ENCODE data around the gene RACGAP1.

Gene RACGAP1

GRCh38 chr12:49969027-49969426 lies 56.3 kb downstream of the RACGAP1 start:
- DNase-seq (ENCODE audit: low spot score): no peak

GRCh38 chr12:49968471-49968870 lies 56.8 kb downstream of the RACGAP1 start:
- no peak for DNase-seq (ENCODE audit: low spot score)

GRCh38 chr12:49967777-49968250 lies 57.5 kb downstream of the RACGAP1 start:
- DNase-seq (ENCODE audit: low spot score): no peak

- peak; percentile 94 for DNase-seq (ENCODE audit: low spot score)
Measured at GRCh38 chr12:49967042-49967776, 58.1 kb downstream of the RACGAP1 start.

GRCh38 chr12:49966511-49967041 lies 58.7 kb downstream of the RACGAP1 start:
- DNase-seq (ENCODE audit: low spot score): no peak

GRCh38 chr12:49965836-49966235 lies 59.5 kb downstream of the RACGAP1 start:
- no peak for DNase-seq (ENCODE audit: low spot score)

GRCh38 chr12:49964849-49965624 lies 60.3 kb downstream of the RACGAP1 start:
- no peak for DNase-seq (ENCODE audit: low spot score)

- no peak for DNase-seq (ENCODE audit: low spot score)
Measured at GRCh38 chr12:49963976-49964815, 61.1 kb downstream of the RACGAP1 start.

- DNase-seq (ENCODE audit: low spot score): no peak
Measured at GRCh38 chr12:49962861-49963765, 62.2 kb downstream of the RACGAP1 start.

- DNase-seq (ENCODE audit: low spot score): no peak
Measured at GRCh38 chr12:49961993-49962764, 63.1 kb downstream of the RACGAP1 start.

- no peak for DNase-seq (ENCODE audit: low spot score)
Measured at GRCh38 chr12:49961111-49961922, 64.0 kb downstream of the RACGAP1 start, which contains the start of gene AQP5. Gene AQP5 (plus strand): TSS chr12:49961872. CDS start chr12:49962018, 146 bp downstream.

GRCh38 chr12:49960474-49961110 lies 64.7 kb downstream of the RACGAP1 start:
- no peak for DNase-seq (ENCODE audit: low spot score)

- DNase-seq (ENCODE audit: low spot score): no peak
Measured at GRCh38 chr12:49959685-49960473, 65.4 kb downstream of the RACGAP1 start.

- no peak for DNase-seq (ENCODE audit: low spot score)
Measured at GRCh38 chr12:49957570-49957967, 67.7 kb downstream of the RACGAP1 start.

- no peak for DNase-seq (ENCODE audit: low spot score)
Measured at GRCh38 chr12:49956663-49957569, 68.4 kb downstream of the RACGAP1 start.

GRCh38 chr12:49955899-49956662 lies 69.2 kb downstream of the RACGAP1 start:
- no peak for DNase-seq (ENCODE audit: low spot score)
